Adipose tissue (tissue), 3 donors: Measurements from ENCODE around the gene CLBA1. TPM values are rescaled to one million over a fixed set of nuclear protein-coding genes. Genes with fewer than 3 reads are reported as not detected.
"Not testable (repeated sequence)": the region's sequence is repeated elsewhere in the genome, so short reads cannot be mapped to it uniquely, and the experiment has no call there.

Experiments
- H3K27ac ChIP-seq: one replicate; pipeline ENCODE4 v1.5.1; 2013; ENCODE audit warnings: low read depth, low read length
- WGBS, 3 donors: extraction: QIAGEN DNeasy Blood & Tissue Kit; methylation state at CpG; one replicate each; pipeline ENCODE4 v1.1.7; 2013; 5-methylcytosine and 5-hydroxymethylcytosine counted together
- polyA plus RNA-seq, 3 donors: library from polyadenylated mRNA; stranded (reverse); fragments of 200-250 nt; gene quantifications; one replicate each; pipeline ENCODE4 v1.2.3, GENCODE V29; 2013
- donor health status: healthy with polysubstance abuse.
- donor health status: Bipolar disorder and iron deficiency.
- donor health status: healthy.

Gene CLBA1
- polyA plus RNA-seq, 3 donors, result 2.2 to 10.9 (median 2.8) TPM

GRCh38 chr14:105026802-105027563, 41.4 kb downstream of the CLBA1 start:
- WGBS, 3 donors, result 0 to 45% (median 41%) methylated on average over 1 of the region's 1 CpG
- no peak overlapping the region for H3K27ac ChIP-seq

DNA sequence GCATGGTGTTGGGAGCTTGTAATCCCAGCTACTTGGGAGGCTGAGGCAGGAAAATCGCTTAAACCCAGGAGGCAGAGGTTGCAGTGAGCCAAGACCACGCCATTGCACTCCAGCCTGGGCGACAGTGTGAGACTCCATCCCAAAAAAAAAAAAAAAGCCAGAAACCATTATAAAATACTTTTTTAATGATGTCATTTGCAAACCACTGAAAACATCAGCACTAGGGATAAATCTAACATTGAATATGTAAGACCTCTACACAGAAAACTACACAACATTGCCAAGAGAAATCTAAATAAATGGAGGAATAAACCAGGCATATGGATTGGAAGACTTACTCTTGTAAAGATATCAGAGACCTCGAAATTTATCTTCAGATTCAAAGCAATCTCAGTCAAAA, 42.1 kb downstream of the CLBA1 start:
- not testable (repeated sequence) for H3K27ac ChIP-seq
- WGBS, 3 donors, result 56 to 81% (median 73%) methylated on average over 4 of the region's 4 CpGs

DNA sequence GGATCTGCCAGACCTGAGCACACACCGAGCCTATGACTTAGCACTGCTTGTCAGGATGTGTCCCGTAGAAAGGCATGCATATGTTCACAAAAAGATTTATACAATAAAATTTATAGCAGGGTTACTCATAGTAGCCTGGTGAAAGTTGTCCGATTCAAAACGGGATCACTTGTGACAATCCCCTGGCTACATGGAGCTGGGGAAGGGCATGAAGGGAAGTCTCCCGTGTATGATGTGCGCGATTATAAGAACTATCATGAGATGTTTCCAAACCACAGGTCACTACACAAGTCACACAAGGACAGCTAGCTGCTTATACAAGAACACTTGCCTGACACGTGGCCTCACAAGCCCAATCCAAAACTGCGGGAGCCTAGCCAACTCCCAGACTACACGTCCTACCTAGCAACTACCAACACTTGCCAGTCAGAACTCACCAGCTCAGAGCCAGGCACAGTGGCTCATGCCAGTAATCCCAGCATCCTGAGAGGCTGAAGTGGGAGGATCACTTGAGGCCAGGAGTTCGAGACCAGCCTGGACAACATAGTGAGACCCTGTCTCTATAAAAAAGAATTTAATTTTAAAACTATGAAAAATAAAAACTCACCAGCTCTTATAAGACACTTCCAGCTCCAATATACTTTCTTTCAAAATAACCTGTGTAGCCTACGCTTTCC, 42.8 kb downstream of the CLBA1 start:
- H3K27ac ChIP-seq, result no peak overlapping the region
- 78 to 88% (median 79%) methylated on average over 12 of the region's 12 CpGs for WGBS, 3 donors

- no peak overlapping the region for H3K27ac ChIP-seq
- WGBS, 3 donors, result 64 to 85% (median 81%) methylated on average over 7 of the region's 7 CpGs
Measured at GRCh38 chr14:105029402-105029801, 43.8 kb downstream of the CLBA1 start.

DNA sequence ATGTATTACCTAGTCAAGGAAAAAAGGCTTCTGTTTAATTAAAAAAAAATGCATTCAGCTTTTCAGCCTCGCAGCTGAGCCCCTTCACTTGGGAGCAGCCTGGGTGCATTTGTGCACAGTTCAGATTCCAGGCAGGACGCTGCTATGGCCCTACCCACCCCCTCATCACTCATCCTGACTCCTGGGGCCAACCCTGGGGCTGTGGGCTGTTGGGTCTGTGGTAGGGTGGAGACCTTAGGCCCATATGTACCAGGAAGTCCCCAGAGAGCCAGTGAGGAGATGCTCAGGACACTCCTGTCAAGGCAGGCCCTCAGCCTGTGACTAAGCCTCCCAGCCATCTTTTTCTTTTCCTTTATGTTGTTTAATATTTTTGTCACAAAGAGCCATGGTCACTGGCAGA, 44.6 kb downstream of the CLBA1 start:
- WGBS, 3 donors, result 65 to 90% (median 85%) methylated on average over 2 of the region's 2 CpGs

GRCh38 chr14:105030836-105031396, 45.3 kb downstream of the CLBA1 start:
- no peak overlapping the region for H3K27ac ChIP-seq
- 79 to 90% (median 89%) methylated on average over 9 of the region's 9 CpGs for WGBS, 3 donors

More for the DNA sequence above, 44.6 kb downstream of the CLBA1 start:
- no peak overlapping the region for H3K27ac ChIP-seq

GRCh38 chr14:105032451-105032901, 46.9 kb downstream of the CLBA1 start:
- not testable (repeated sequence) for H3K27ac ChIP-seq
- WGBS, 3 donors, result 74 to 95% (median 92%) methylated on average over 5 of the region's 5 CpGs

- WGBS, 3 donors, result 3 to 36% (median 3%) methylated on average over 42 to 45 of the region's 45 CpGs
- H3K27ac ChIP-seq, result not testable (repeated sequence)
Measured at GRCh38 chr14:105033412-105033900, 47.9 kb downstream of the CLBA1 start.

GRCh38 chr14:105034315-105035039, 48.9 kb downstream of the CLBA1 start:
- H3K27ac ChIP-seq, result no peak overlapping the region
- WGBS, 3 donors, result 76 to 80% (median 79%) methylated on average over 17 of the region's 17 CpGs

DNA sequence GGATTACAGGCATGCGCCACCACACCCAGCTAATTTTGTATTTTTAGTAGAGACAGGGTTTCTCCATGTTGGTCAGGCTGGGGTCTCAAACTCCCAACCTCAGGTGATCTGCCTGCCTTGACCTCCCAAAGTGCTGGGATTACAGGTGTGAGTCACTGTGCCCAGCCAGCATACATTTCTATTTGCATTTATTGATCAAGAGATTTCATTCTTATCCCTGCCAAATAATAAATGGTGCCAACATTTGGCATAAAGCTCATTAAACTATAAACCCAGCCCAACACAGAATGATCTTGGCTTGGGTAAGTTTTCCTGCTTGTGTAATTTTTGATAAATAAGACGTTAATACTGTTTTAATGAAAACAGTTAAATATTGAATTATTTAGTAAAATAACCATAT, 50.0 kb downstream of the CLBA1 start:
- WGBS, 3 donors, result 56 to 92% (median 83%) methylated on average over 2 of the region's 2 CpGs
- H3K27ac ChIP-seq, result not testable (repeated sequence)

GRCh38 chr14:105039458-105040205, 54.0 kb downstream of the CLBA1 start:
- no peak overlapping the region for H3K27ac ChIP-seq
- WGBS, 3 donors, result 79 to 87% (median 80%) methylated on average over 10 to 14 of the region's 14 CpGs

DNA sequence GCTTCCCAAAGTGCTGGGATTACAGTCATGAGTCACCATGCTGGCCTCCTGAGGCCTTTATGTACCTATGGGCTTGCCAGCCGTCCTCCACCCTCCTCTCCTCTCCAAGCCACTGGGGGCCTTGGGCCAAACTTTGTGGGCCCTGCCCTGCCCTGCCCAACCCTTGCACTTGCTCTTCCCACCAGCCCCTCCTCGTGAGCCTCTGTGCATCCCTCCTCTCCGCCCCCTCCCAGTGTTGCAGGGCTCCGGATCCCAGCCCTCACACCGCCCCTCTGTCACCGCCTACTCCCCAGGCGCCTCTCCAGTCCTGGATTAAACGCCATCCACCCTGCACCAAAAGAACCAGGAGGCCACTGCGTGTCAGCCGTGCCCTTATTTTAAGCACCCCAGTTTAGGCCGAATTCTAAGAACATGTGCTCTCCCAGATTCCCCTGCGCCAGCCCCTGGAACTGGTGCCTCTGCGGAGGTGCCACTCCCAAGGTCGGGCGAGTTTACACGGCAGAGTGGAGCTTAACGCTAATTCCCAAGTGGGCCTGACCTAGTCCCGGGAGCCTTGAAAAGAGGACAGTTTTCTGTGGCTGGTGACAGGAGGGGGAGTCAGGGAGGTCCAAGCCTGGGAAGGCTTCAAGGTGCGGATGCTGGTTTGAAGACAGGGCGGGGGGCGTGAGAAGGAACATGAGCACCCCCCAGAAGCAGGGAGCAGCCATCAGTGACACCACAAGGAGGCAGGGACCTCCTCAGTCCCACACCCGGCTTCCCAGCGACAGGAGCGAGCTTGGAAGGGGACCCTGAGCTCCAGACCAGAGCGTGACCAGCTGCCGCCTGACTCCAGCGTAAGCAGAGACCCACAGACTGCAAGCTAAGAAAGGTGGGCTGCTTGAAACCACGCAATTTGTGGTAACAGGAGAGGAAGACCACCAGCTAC, 56.5 kb downstream of the CLBA1 start:
- WGBS, 3 donors, result 81 to 82% (median 81%) methylated on average over 27 to 28 of the region's 28 CpGs
- no peak overlapping the region for H3K27ac ChIP-seq

- H3K27ac ChIP-seq, result no peak overlapping the region
- WGBS, 3 donors, result 81 to 88% (median 88%) methylated on average over 17 of the region's 17 CpGs
Measured at GRCh38 chr14:105042813-105043212, 57.2 kb downstream of the CLBA1 start.

- 57 to 72% (median 66%) methylated on average over 7 of the region's 7 CpGs for WGBS, 3 donors
- no peak overlapping the region for H3K27ac ChIP-seq
Measured at GRCh38 chr14:105043641-105044040, 58.1 kb downstream of the CLBA1 start.
